ENCODE data around the gene PTK6.
"Not testable (repeated sequence)": the region's sequence is repeated elsewhere in the genome, so short reads cannot be mapped to it uniquely, and the experiment has no call there.

PTK6 gene

GRCh38 chr20:63562461-63563224, 25.5 kb upstream of the PTK6 start:
- Histone ChIP-seq H3K9me3 (ENCODE audit: control insufficient read depth, insufficient read depth, low read length) (no peaks in the 10 kb centered on the region), H3K36me3 (ENCODE audit: control insufficient read depth, insufficient read depth, low read length) (peaks cover 17% of the 10 kb centered on the region; the same call in 1 of the 2 replicates), H3K27me3 (ENCODE audit: control insufficient read depth, insufficient read depth, low read length) (no peaks in the 10 kb centered on the region), H3K27ac (ENCODE audit: low read length) (no peak overlapping the region), H3K4me1 (ENCODE audit: control insufficient read depth, insufficient read depth, low read length) (no peaks in the 10 kb centered on the region), H3K4me3 (ENCODE audit: low read length) (no peak overlapping the region)
- no peak for DNase-seq (ENCODE audit: low read depth, low spot score)
- WGBS (ENCODE audit: insufficient coverage, insufficient read length), result no CpG with 5 or more reads among the region's 54 CpGs

- no peak for DNase-seq (ENCODE audit: low read depth, low spot score)
Observed at GRCh38 chr20:63561624-63562396, 24.6 kb upstream of the PTK6 start.

GRCh38 chr20:63560856-63561609, 23.9 kb upstream of the PTK6 start:
- Histone ChIP-seq H3K27ac (ENCODE audit: low read length) (no peak overlapping the region), H3K27me3 (ENCODE audit: control insufficient read depth, insufficient read depth, low read length) (no peaks in the 10 kb centered on the region), H3K36me3 (ENCODE audit: control insufficient read depth, insufficient read depth, low read length) (peaks cover 12% of the 10 kb centered on the region; the same call in 1 of the 2 replicates), H3K9me3 (ENCODE audit: control insufficient read depth, insufficient read depth, low read length) (no peaks in the 10 kb centered on the region), H3K4me1 (ENCODE audit: control insufficient read depth, insufficient read depth, low read length) (no peaks in the 10 kb centered on the region), H3K4me3 (ENCODE audit: low read length) (no peak overlapping the region)
- no CpG with 5 or more reads among the region's 26 CpGs for WGBS (ENCODE audit: insufficient coverage, insufficient read length)
- no peak for DNase-seq (ENCODE audit: low read depth, low spot score)

More at GRCh38 chr20:63561624-63562396, 24.6 kb upstream of the PTK6 start:
- no peak overlapping the region for H3K27ac ChIP-seq (ENCODE audit: low read length)
- no CpG with 5 or more reads among the region's 36 CpGs for WGBS (ENCODE audit: insufficient coverage, insufficient read length)
- H3K4me1 ChIP-seq (ENCODE audit: control insufficient read depth, insufficient read depth, low read length), result no peaks in the 10 kb centered on the region
- no peak overlapping the region for H3K4me3 ChIP-seq (ENCODE audit: low read length)
- no peaks in the 10 kb centered on the region for H3K27me3 ChIP-seq (ENCODE audit: control insufficient read depth, insufficient read depth, low read length)
- H3K9me3 ChIP-seq (ENCODE audit: control insufficient read depth, insufficient read depth, low read length), result no peaks in the 10 kb centered on the region
- H3K36me3 ChIP-seq (ENCODE audit: control insufficient read depth, insufficient read depth, low read length), result peaks cover 14% of the 10 kb centered on the region; the same call in 1 of the 2 replicates

GRCh38 chr20:63560333-63560805, 23.2 kb upstream of the PTK6 start:
- DNase-seq (ENCODE audit: low read depth, low spot score), result no peak
- no peaks in the 10 kb centered on the region for H3K9me3 ChIP-seq (ENCODE audit: control insufficient read depth, insufficient read depth, low read length)
- H3K27ac ChIP-seq (ENCODE audit: low read length), result no peak overlapping the region
- WGBS (ENCODE audit: insufficient coverage, insufficient read length), result no CpG with 5 or more reads among the region's 16 CpGs
- H3K4me3 ChIP-seq (ENCODE audit: low read length), result no peak overlapping the region
- H3K36me3 ChIP-seq (ENCODE audit: control insufficient read depth, insufficient read depth, low read length), result peaks cover 9% of the 10 kb centered on the region; the same call in 1 of the 2 replicates
- no peaks in the 10 kb centered on the region for H3K4me1 ChIP-seq (ENCODE audit: control insufficient read depth, insufficient read depth, low read length)
- H3K27me3 ChIP-seq (ENCODE audit: control insufficient read depth, insufficient read depth, low read length), result no peaks in the 10 kb centered on the region

GRCh38 chr20:63559485-63560332, 22.5 kb upstream of the PTK6 start:
- not testable (repeated sequence) for H3K36me3 ChIP-seq (ENCODE audit: control insufficient read depth, insufficient read depth, low read length); H3K27me3 ChIP-seq (ENCODE audit: control insufficient read depth, insufficient read depth, low read length); H3K9me3 ChIP-seq (ENCODE audit: control insufficient read depth, insufficient read depth, low read length); H3K4me3 ChIP-seq (ENCODE audit: low read length); H3K4me1 ChIP-seq (ENCODE audit: control insufficient read depth, insufficient read depth, low read length); DNase-seq (ENCODE audit: low read depth, low spot score); H3K27ac ChIP-seq (ENCODE audit: low read length)
- no CpG with 5 or more reads among the region's 31 CpGs for WGBS (ENCODE audit: insufficient coverage, insufficient read length)

- H3K9me3 ChIP-seq (ENCODE audit: control insufficient read depth, insufficient read depth, low read length), result no peaks in the 10 kb centered on the region
- H3K4me3 ChIP-seq (ENCODE audit: low read length), result no peak overlapping the region
- peaks cover 4% of the 10 kb centered on the region; the same call in 1 of the 2 replicates for H3K4me1 ChIP-seq (ENCODE audit: control insufficient read depth, insufficient read depth, low read length)
- H3K36me3 ChIP-seq (ENCODE audit: control insufficient read depth, insufficient read depth, low read length), result peaks cover 7% of the 10 kb centered on the region; the same call in 1 of the 2 replicates
- no peak overlapping the region for H3K27ac ChIP-seq (ENCODE audit: low read length)
- DNase-seq (ENCODE audit: low read depth, low spot score), result no peak
- WGBS (ENCODE audit: insufficient coverage, insufficient read length), result no CpG with 5 or more reads among the region's 14 CpGs
- no peaks in the 10 kb centered on the region for H3K27me3 ChIP-seq (ENCODE audit: control insufficient read depth, insufficient read depth, low read length)
Observed at GRCh38 chr20:63558804-63559484, 21.8 kb upstream of the PTK6 start.

- Histone ChIP-seq H3K27me3 (ENCODE audit: control insufficient read depth, insufficient read depth, low read length) (no peaks in the 10 kb centered on the region), H3K27ac (ENCODE audit: low read length) (no peak overlapping the region), H3K9me3 (ENCODE audit: control insufficient read depth, insufficient read depth, low read length) (no peaks in the 10 kb centered on the region), H3K4me1 (ENCODE audit: control insufficient read depth, insufficient read depth, low read length) (peaks cover 7% of the 10 kb centered on the region), H3K36me3 (ENCODE audit: control insufficient read depth, insufficient read depth, low read length) (peaks cover 4% of the 10 kb centered on the region; the same call in 1 of the 2 replicates), H3K4me3 (ENCODE audit: low read length) (no peak overlapping the region)
- DNase-seq (ENCODE audit: low read depth, low spot score), result no peak
- WGBS (ENCODE audit: insufficient coverage, insufficient read length), result no CpG with 5 or more reads among the region's 19 CpGs
Observed at GRCh38 chr20:63557481-63557891, 20.3 kb upstream of the PTK6 start.

- H3K9me3 ChIP-seq (ENCODE audit: control insufficient read depth, insufficient read depth, low read length), result no peaks in the 10 kb centered on the region
- peaks cover 3% of the 10 kb centered on the region; the same call in 1 of the 2 replicates for H3K36me3 ChIP-seq (ENCODE audit: control insufficient read depth, insufficient read depth, low read length)
- no peak overlapping the region for H3K4me3 ChIP-seq (ENCODE audit: low read length)
- no peaks in the 10 kb centered on the region for H3K27me3 ChIP-seq (ENCODE audit: control insufficient read depth, insufficient read depth, low read length)
- peaks cover 8% of the 10 kb centered on the region for H3K4me1 ChIP-seq (ENCODE audit: control insufficient read depth, insufficient read depth, low read length)
- WGBS (ENCODE audit: insufficient coverage, insufficient read length), result no CpG with 5 or more reads among the region's 23 CpGs
- DNase-seq (ENCODE audit: low read depth, low spot score), result no peak
- H3K27ac ChIP-seq (ENCODE audit: low read length), result no peak overlapping the region
Observed at GRCh38 chr20:63556873-63557478, 19.8 kb upstream of the PTK6 start.

All from iPS DF 6.9 (cell line).